Measurements from ENCODE around the gene CDC42BPG. TPM values are rescaled to one million over a fixed set of nuclear protein-coding genes. Genes with fewer than 3 reads are reported as not detected.
A peak's percentile ranks its signal among the peaks of the same experiment; 100 is the strongest.

Gene CDC42BPG
- total RNA-seq, 1 experiment from 2014 or later = 24.9 TPM

DNA sequence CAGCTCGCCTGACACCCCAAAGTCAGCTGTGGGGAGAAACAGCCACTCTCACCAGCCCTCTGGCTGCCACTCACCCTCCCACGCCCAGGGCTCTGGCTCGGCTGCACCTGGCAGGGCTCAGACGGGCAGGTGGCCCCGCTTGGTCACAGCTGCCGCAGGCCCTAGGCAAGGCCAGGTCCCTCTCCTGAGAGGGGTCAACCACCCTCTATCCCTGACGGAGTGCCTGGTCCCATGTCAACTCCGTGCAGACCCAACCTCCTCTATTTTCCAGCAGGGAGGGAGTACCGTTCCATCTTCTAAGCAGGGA lies 43.3 kb downstream of the CDC42BPG start:
- no peak overlapping the region for H3K4me3 Mint-ChIP-seq

More for the DNA sequence above, 43.3 kb downstream of the CDC42BPG start:
- no peak overlapping the region for H3K9ac ChIP-seq (ENCODE audit: extremely low read depth, insufficient read length, low read length)
- H3K4me1 ChIP-seq (ENCODE audit: insufficient read depth, low read length) = no peaks in the 10 kb centered on the region
- no peak overlapping the region for H3K4ac ChIP-seq (ENCODE audit: low read depth, low read length)
- no peak overlapping the region for H2AFZ ChIP-seq (ENCODE audit: low read length)
- H3K79me2 ChIP-seq (ENCODE audit: insufficient read depth, low read length) = no peaks in the 10 kb centered on the region
- no peak overlapping the region for H3K18ac ChIP-seq (ENCODE audit: insufficient read length, low read depth, low read length)
- Mint-ChIP-seq H3K36me3 (ENCODE audit: insufficient read depth in 1 of 3, low read depth in 3 of 3) (peaks cover 2 to 26% (median 15%) of the 10 kb centered on the region in 3 experiments; a peak in 6 of 7 replicates), H3K9me3 (no peaks in the 10 kb centered on the region), H3K27me3 (ENCODE audit: low read depth) (no peaks in the 10 kb centered on the region), H3K4me1 (peaks cover 11 to 14% of the 10 kb centered on the region in 2 experiments), H3K27ac (no peak overlapping the region)
- TF ChIP-seq, protein P1, sequence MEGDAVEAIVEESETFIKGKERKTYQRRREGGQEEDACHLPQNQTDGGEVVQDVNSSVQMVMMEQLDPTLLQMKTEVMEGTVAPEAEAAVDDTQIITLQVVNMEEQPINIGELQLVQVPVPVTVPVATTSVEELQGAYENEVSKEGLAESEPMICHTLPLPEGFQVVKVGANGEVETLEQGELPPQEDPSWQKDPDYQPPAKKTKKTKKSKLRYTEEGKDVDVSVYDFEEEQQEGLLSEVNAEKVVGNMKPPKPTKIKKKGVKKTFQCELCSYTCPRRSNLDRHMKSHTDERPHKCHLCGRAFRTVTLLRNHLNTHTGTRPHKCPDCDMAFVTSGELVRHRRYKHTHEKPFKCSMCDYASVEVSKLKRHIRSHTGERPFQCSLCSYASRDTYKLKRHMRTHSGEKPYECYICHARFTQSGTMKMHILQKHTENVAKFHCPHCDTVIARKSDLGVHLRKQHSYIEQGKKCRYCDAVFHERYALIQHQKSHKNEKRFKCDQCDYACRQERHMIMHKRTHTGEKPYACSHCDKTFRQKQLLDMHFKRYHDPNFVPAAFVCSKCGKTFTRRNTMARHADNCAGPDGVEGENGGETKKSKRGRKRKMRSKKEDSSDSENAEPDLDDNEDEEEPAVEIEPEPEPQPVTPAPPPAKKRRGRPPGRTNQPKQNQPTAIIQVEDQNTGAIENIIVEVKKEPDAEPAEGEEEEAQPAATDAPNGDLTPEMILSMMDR (conservative IDR thresholded peaks at IDR 0.05) = no peak
- peaks cover 8% of the 10 kb centered on the region for H3K23me2 ChIP-seq (ENCODE audit: insufficient read length, low read depth, low read length, poor library complexity, severe bottlenecking)
- H3K56ac ChIP-seq (ENCODE audit: insufficient read length, low read depth, low read length) = no peak overlapping the region
- H3K79me1 ChIP-seq (ENCODE audit: insufficient read depth, low read depth, low read length, poor library complexity, severe bottlenecking) = no peaks in the 10 kb centered on the region
- no peak overlapping the region for H4K8ac ChIP-seq (replicated peaks; ENCODE audit: insufficient read length, low read depth, low read length)
- no peak overlapping the region for H3K27ac ChIP-seq (ENCODE audit: insufficient read length, low read depth, low read length)
- no peak overlapping the region for H4K91ac ChIP-seq (ENCODE audit: insufficient read length, low read depth, low read length)
- H4K20me1 ChIP-seq (ENCODE audit: control insufficient read depth, insufficient read depth, insufficient read length) = no peaks in the 10 kb centered on the region
- H2BK5ac ChIP-seq (ENCODE audit: insufficient read length, low read length) = no peak overlapping the region
- no peak overlapping the region for H3T11ph ChIP-seq (ENCODE audit: low read length)
- peak; percentile 20 for DNase-seq
- no peaks in the 10 kb centered on the region for H3K9me3 ChIP-seq (ENCODE audit: control insufficient read depth, low read depth, low read length)
- no peak overlapping the region for H3K23ac ChIP-seq (ENCODE audit: insufficient read length, low read depth, low read length)
- no peak overlapping the region for H4K5ac ChIP-seq (ENCODE audit: insufficient read length, low read depth, low read length)
- no CpG with 5 or more reads among the region's 9 CpGs for WGBS (ENCODE audit: extremely low coverage, insufficient read length, low lambda C conversion rate)
- H2BK120ac ChIP-seq (ENCODE audit: low read depth, low read length, poor library complexity, severe bottlenecking) = no peak overlapping the region
- no peak overlapping the region for H3K14ac ChIP-seq (ENCODE audit: insufficient read depth, low read length)
- H2BK12ac ChIP-seq (ENCODE audit: insufficient read length, low read depth, low read length) = no peak overlapping the region
- no peaks in the 10 kb centered on the region for H3K27me3 ChIP-seq (ENCODE audit: insufficient read depth, low read length)
- no peak overlapping the region for H2AK5ac ChIP-seq (ENCODE audit: insufficient read length, low read length)
- no peak overlapping the region for H3K4me2 ChIP-seq (ENCODE audit: insufficient read depth, insufficient read length, low read length)
- H2BK15ac ChIP-seq (ENCODE audit: low read depth, low read length) = no peak overlapping the region
- H2BK20ac ChIP-seq (ENCODE audit: low read depth, low read length, poor library complexity, severe bottlenecking) = no peak overlapping the region
